Effector memory CD4-positive, alpha-beta T cell (primary cell): ENCODE data around the gene PRPF38B.

Experiments used
- DNase-seq, 3 donors: peaks; one replicate each; pipeline ENCODE4 v3.0.0-alpha.2; 2020
- H3K27ac ChIP-seq: 2 replicates; pipeline ENCODE4 v1.7.0; 2013; ENCODE audit warnings: mild to moderate bottlenecking, low read length, moderate library complexity; ENCODE audit not compliant: insufficient read depth, poor library complexity, severe bottlenecking
- H3K27me3 ChIP-seq: replicated peaks from 2 replicates; pipeline ENCODE4 v1.7.0; 2013; ENCODE audit warnings: mild to moderate bottlenecking, low read length; ENCODE audit not compliant: insufficient read depth, control insufficient read depth, poor library complexity, severe bottlenecking
- H3K36me3 ChIP-seq: 2 replicates; pipeline ENCODE4 v1.7.0; 2013; ENCODE audit warnings: mild to moderate bottlenecking, low read length, moderate library complexity; ENCODE audit not compliant: control insufficient read depth, insufficient read depth
- H3K4me1 ChIP-seq: 2 replicates; pipeline ENCODE4 v1.7.0; 2013; ENCODE audit warnings: low read length, mild to moderate bottlenecking; ENCODE audit not compliant: control insufficient read depth, insufficient read depth, poor library complexity, severe bottlenecking
- H3K4me3 ChIP-seq: 2 replicates; pipeline ENCODE4 v1.7.0; 2013; ENCODE audit warnings: low read length, low read depth, mild to moderate bottlenecking; ENCODE audit not compliant: insufficient read depth, poor library complexity, severe bottlenecking
- H3K9me3 ChIP-seq: 2 replicates; pipeline ENCODE4 v1.7.0; 2013; ENCODE audit warnings: mild to moderate bottlenecking, low read length, moderate library complexity; ENCODE audit not compliant: control insufficient read depth
- total RNA-seq, 3 donors: gene quantifications; one replicate each; lab custom pipeline; 2026; lab: John Stamatoyannopoulos, UW

PRPF38B gene, protein sequence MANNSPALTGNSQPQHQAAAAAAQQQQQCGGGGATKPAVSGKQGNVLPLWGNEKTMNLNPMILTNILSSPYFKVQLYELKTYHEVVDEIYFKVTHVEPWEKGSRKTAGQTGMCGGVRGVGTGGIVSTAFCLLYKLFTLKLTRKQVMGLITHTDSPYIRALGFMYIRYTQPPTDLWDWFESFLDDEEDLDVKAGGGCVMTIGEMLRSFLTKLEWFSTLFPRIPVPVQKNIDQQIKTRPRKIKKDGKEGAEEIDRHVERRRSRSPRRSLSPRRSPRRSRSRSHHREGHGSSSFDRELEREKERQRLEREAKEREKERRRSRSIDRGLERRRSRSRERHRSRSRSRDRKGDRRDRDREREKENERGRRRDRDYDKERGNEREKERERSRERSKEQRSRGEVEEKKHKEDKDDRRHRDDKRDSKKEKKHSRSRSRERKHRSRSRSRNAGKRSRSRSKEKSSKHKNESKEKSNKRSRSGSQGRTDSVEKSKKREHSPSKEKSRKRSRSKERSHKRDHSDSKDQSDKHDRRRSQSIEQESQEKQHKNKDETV
- 193 to 233 (median 211) reads per million in 3 donors for total RNA-seq

DNA sequence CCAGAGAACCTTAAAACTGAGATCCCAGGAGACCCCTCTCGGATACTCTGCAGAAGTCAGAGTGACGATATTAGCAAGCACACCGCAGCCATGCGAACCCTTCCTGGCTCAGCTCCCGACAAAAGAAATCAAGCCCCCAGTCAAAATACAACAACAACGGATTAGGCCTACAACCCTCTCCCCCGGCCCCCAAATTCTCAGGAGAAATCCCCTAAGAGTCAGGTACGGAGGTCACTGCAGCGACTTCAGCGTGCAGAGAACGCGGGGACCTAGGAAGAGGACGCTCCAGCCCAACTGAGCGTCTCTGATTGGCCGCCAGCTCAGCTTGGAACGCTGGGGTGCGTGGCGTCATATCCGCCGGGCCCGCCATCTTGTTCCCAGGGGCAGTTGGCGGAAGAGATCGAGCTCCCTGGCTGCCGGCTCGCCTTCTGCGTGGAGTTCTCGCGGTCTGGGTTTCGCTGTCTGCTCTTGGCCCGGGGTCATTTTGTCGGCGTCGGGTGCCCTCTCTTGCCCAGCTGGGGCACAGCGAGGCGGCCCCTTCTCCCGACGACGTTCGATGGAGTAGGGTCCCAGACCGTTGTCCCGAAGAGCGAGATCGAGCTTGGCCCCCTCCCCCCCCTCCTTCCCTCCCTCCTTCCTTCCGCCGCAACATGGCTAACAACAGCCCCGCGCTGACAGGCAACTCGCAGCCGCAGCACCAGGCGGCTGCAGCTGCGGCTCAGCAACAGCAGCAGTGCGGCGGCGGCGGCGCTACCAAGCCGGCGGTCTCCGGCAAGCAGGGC is at the start of gene PRPF38B:
PRPF38B (plus strand) TSS at position 369 of the 782 bp plus-strand sequence; CDS start at position 651, 282 bp downstream.
- H3K36me3 ChIP-seq: peaks cover 9% of the 10 kb centered on the region
- H3K4me1 ChIP-seq: peaks cover 15% of the 10 kb centered on the region
- H3K4me3 ChIP-seq: peak within 1 kb of the TSS; percentile 65
- peak; percentile 86 to 92 (median 90) for DNase-seq
- no peaks in the 10 kb centered on the region for H3K27me3 ChIP-seq
- H3K9me3 ChIP-seq: no peaks in the 10 kb centered on the region
- H3K27ac ChIP-seq: peak within 1 kb of the TSS; percentile 97

DNA sequence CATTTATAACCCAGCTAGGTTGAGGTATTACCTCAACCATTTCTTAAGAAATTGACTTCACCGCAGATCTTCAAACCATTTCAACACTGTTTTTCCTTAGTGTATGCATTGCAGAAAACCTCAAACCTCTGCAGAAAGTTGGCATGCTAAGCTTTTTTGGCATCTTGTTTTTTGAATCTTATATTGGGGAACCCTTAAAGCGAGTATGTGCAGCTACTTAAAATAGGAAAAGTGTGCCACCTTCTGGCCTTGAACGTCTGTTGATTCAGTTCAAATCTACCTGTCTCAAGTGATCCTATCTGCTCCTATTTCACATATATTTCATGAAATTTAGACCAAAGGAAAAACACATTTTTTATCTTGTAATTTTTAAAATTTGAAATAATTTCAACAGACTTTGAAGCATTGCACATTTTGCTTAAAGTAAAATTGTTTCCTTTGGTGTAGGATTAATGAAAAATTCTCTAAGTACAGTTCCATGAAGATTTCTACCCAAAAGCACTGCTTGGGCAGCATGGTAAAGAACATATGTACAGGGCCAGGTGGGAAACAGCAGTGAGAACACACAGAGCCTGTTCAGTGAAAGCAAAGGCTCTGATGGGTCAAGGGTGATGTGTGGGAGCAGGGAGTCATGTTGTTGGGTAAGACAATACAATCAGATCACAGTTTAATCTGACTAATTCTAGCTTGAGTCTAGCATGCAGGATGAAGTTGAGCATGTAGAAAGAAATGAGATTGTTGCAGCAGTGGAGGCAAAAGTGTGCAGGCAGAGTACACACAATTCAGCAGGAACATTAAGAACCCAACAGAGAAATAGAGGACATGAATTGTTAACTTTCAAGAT is 48.4 kb upstream of the PRPF38B start:
- H3K36me3 ChIP-seq: no peaks in the 10 kb centered on the region
- no peak overlapping the region for H3K4me3 ChIP-seq
- H3K27me3 ChIP-seq: no peaks in the 10 kb centered on the region
- DNase-seq: peak in 1 of 3 donors; percentile 32
- peaks cover 6% of the 10 kb centered on the region for H3K9me3 ChIP-seq
- peak overlapping the region; percentile 75 for H3K27ac ChIP-seq
- H3K4me1 ChIP-seq: peaks cover 38% of the 10 kb centered on the region

DNA sequence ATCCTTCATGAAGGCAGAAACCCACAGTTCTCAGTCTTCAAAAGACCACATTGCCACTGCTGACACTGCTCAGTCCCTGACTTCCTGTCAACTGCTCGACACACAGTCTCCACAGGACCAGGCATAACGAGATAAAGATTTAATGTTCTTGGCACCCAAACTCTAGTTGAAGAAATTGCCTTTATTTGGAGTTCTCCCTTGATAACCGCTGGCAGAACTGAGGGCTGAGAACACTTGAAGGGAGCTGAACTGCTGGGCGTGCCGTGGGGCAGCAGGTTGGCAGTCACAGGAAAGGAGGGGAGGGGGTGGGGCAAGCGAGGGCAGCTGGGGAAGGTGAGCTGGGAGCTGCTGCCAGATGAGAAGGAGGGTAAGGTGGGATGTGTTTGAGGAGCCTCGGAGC is 47.1 kb upstream of the PRPF38B start:
- Histone ChIP-seq H3K4me1 (peaks cover 38% of the 10 kb centered on the region), H3K4me3 (no peak overlapping the region), H3K36me3 (no peaks in the 10 kb centered on the region), H3K27ac (peak overlapping the region; percentile 75), H3K27me3 (no peaks in the 10 kb centered on the region), H3K9me3 (peaks cover 6% of the 10 kb centered on the region)
- peak in 2 of 3 donors; percentile 6 to 25 for DNase-seq

DNA sequence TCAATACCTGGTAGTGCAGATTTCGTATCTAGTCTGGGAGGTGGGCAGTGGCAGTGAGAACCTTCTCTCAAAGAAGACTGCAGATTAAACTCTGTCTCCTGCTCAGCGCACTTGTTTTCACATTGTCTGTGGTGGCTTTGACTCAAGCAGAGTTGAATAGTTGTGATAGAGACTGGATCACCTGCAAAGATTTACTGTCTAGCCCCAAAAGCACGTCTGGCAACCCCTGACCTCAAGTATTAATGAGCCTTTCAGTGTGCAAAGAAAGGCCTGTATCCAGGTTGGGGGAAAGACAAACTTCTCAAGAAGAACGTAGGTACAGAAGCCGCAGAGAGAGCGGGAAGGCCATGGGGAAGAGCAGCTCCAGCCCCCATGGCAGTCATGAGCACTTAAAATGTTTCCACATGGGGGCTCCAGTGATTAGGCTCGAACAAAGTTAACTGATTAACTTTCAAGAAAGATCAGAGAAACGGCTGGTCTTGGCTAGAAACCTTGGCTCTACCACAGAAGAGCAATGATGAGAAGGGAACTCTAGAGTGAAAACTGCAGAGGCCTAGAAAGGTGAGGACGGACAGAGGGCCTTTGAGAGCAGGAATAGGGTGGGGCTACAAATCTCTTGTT is 46.4 kb upstream of the PRPF38B start:
- Histone ChIP-seq H3K27ac (peak overlapping the region; percentile 75), H3K9me3 (peaks cover 6% of the 10 kb centered on the region), H3K4me3 (no peak overlapping the region), H3K27me3 (no peaks in the 10 kb centered on the region), H3K36me3 (no peaks in the 10 kb centered on the region), H3K4me1 (peaks cover 38% of the 10 kb centered on the region)
- DNase-seq: no peak

- Histone ChIP-seq H3K27me3 (no peaks in the 10 kb centered on the region), H3K9me3 (peaks cover 6% of the 10 kb centered on the region), H3K4me3 (no peak overlapping the region), H3K27ac (peak overlapping the region; percentile 75), H3K36me3 (no peaks in the 10 kb centered on the region), H3K4me1 (peaks cover 38% of the 10 kb centered on the region)
- DNase-seq: no peak
These were observed 45.9 kb upstream of the PRPF38B start for GRCh38 chr1:108646265-108646647.

DNA sequence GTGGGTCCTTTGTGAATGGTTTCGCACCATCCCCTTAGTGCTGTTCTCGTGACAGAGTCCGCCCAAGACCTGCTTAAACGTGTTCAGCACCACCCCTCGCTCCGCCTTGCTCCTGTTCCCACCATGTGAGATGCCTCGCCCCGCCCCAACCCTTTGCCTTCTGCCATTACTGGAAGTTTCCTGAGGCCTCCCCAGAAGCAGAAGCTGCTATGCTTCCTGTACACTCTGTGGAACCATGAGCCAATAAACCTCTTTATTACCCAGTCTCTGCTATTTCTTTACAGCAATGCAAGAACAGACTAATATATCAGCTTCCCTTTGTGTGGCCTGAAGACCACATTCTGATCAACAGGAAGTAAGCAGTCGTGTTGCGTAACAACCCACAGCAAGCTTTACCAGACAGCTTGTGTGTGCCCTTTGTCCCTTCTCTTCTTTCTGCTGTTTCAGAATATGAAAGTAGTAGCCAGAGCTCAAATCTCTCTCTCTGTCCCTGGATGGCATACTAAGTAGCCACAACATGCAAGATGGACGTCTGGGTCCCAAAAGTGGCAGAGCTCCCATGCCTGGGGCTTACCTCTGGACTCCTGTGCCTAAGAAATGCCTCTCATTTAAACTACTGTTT is 45.4 kb upstream of the PRPF38B start:
- H3K4me3 ChIP-seq: peak overlapping the region; percentile 29
- DNase-seq: peak; percentile 64 to 69 (median 66)
- H3K4me1 ChIP-seq: peaks cover 38% of the 10 kb centered on the region
- peaks cover 6% of the 10 kb centered on the region for H3K9me3 ChIP-seq
- no peaks in the 10 kb centered on the region for H3K27me3 ChIP-seq
- H3K27ac ChIP-seq: peak overlapping the region; percentile 75
- H3K36me3 ChIP-seq: no peaks in the 10 kb centered on the region

- no peak for DNase-seq
These were observed 38.5 kb upstream of the PRPF38B start for GRCh38 chr1:108653431-108654105.

DNA sequence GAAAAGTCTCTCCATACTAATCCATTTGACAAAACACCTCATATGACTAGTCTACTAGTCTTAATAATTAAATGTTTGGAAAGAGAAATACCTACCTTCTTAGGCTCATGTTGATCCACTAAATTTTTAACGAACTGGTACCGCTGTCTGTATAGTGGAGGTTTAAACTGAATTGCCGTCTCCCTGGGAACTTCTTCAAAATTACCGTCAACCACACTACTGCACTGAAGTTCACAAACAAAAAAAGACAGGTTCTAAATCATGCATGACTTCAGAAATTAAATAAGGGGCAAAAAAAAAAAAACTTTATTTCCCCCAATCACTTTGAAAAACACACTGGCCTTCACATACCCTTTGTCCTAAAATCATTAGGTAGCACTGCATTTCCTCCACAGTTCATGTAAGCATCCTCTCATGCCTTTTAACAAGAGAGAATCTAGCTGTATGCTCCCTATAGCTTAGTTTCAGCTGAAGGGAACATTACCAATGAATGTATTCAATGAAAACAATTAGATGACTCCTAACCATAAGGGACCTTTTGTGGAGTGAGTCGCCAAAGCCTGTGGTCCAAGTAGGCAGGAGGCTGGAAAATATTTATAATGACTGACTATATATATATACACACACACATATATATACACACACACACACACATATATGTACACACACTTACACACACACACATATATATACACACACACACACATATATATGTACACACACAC is 34.6 kb upstream of the PRPF38B start:
- no peak for DNase-seq
- H3K4me3 ChIP-seq: no peak overlapping the region
- H3K27ac ChIP-seq: no peak overlapping the region
- H3K9me3 ChIP-seq: no peaks in the 10 kb centered on the region
- no peaks in the 10 kb centered on the region for H3K27me3 ChIP-seq
- H3K36me3 ChIP-seq: peaks cover 4% of the 10 kb centered on the region
- peaks cover 10% of the 10 kb centered on the region for H3K4me1 ChIP-seq

More at GRCh38 chr1:108653431-108654105, 38.5 kb upstream of the PRPF38B start:
- Histone ChIP-seq H3K4me3 (no peak overlapping the region), H3K36me3 (peaks cover 4% of the 10 kb centered on the region), H3K27me3 (no peaks in the 10 kb centered on the region), H3K4me1 (no peaks in the 10 kb centered on the region), H3K9me3 (no peaks in the 10 kb centered on the region), H3K27ac (no peak overlapping the region)
